ENCODE data around the gene LRRC28.

LRRC28 gene

GRCh38 chr15:99414755-99415731, 163.8 kb downstream of the LRRC28 start:
- no peaks in the 10 kb centered on the region for H3K9me3 ChIP-seq (replicated peaks; ENCODE audit: low read length)
- H3K4me3 ChIP-seq (ENCODE audit: low read length), result no peak overlapping the region
- H3K4me2 ChIP-seq (ENCODE audit: low read length), result no peak overlapping the region
- no peaks in the 10 kb centered on the region for H3K36me3 ChIP-seq (ENCODE audit: insufficient read depth, low read length)
- no peaks in the 10 kb centered on the region for H3K4me1 ChIP-seq (ENCODE audit: control insufficient read depth, insufficient read depth, low read length)
- H3K9ac ChIP-seq (ENCODE audit: low read depth, low read length), result no peak overlapping the region
- H3K27me3 ChIP-seq (ENCODE audit: control insufficient read depth, insufficient read depth, low read length), result no peaks in the 10 kb centered on the region

DNA sequence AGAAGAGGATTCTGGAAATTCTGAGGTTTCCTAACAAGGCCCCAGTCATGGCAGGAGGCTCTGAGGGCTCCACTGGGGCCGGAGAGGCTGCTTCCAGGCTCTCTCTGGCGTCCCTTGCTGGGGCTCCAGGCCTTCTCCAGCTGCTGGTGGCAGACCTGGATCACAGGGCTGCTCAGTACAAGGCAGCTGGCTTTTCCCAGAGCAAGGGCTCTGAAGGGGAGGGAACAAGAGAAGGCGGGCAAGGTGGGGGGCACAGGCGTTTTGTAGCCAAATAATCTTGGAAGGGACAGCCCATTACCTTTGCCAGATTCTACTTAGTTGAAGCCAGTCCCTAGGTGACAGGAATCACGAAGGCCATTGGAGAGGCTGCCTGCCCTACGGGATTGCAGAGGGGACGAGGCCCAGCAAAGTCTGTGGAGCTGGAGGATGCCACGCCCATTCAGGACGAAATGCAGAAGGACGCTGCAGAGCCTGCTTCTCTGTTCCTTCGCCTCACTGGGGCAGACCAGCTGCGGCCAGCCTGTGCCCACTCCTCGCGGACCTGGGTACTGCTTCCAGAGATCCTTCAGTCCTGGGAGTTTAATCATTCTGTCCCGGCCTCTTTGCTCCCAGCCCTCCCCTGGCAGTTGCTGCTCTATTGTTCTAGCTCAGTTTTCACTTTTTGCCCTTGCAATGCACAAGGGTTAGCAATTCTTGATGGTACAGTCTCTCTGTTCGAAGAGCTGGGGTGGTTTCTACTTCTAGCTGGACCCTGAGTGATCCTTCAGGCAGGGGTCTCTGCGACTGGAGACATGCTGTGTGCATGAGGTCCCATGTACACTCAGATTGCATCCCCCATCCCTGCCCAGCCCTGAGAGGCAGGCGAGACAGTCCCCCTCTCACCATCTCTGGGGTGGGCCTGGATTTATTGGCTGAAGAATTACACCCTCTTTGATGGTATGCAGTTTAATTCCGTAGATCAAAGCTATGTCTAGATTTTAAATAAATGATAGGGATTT, 165.2 kb downstream of the LRRC28 start:
- no peaks in the 10 kb centered on the region for H3K36me3 ChIP-seq (ENCODE audit: insufficient read depth, low read length)

GRCh38 chr15:99421172-99421656, 169.9 kb downstream of the LRRC28 start:
- H3K9ac ChIP-seq (ENCODE audit: low read depth, low read length), result no peak overlapping the region
- H3K4me3 ChIP-seq (ENCODE audit: low read length), result no peak overlapping the region
- H3K36me3 ChIP-seq (ENCODE audit: insufficient read depth, low read length), result no peaks in the 10 kb centered on the region
- no peaks in the 10 kb centered on the region for H3K9me3 ChIP-seq (replicated peaks; ENCODE audit: low read length)
- no peak overlapping the region for H3K4me2 ChIP-seq (ENCODE audit: low read length)
- no peaks in the 10 kb centered on the region for H3K27me3 ChIP-seq (ENCODE audit: control insufficient read depth, insufficient read depth, low read length)
- peaks cover 16% of the 10 kb centered on the region for H3K4me1 ChIP-seq (ENCODE audit: control insufficient read depth, insufficient read depth, low read length)

More for the DNA sequence above, 165.2 kb downstream of the LRRC28 start:
- Histone ChIP-seq H3K27me3 (ENCODE audit: control insufficient read depth, insufficient read depth, low read length) (no peaks in the 10 kb centered on the region), H3K9ac (ENCODE audit: low read depth, low read length) (no peak overlapping the region), H3K4me1 (ENCODE audit: control insufficient read depth, insufficient read depth, low read length) (no peaks in the 10 kb centered on the region), H3K4me3 (ENCODE audit: low read length) (no peak overlapping the region), H3K9me3 (replicated peaks; ENCODE audit: low read length) (no peaks in the 10 kb centered on the region), H3K4me2 (ENCODE audit: low read length) (no peak overlapping the region)

GRCh38 chr15:99421758-99422157, 170.5 kb downstream of the LRRC28 start:
- Histone ChIP-seq H3K9me3 (replicated peaks; ENCODE audit: low read length) (no peaks in the 10 kb centered on the region), H3K36me3 (ENCODE audit: insufficient read depth, low read length) (no peaks in the 10 kb centered on the region), H3K4me1 (ENCODE audit: control insufficient read depth, insufficient read depth, low read length) (peaks cover 16% of the 10 kb centered on the region), H3K9ac (ENCODE audit: low read depth, low read length) (no peak overlapping the region), H3K27me3 (ENCODE audit: control insufficient read depth, insufficient read depth, low read length) (no peaks in the 10 kb centered on the region), H3K4me2 (ENCODE audit: low read length) (no peak overlapping the region), H3K4me3 (ENCODE audit: low read length) (no peak overlapping the region)

GRCh38 chr15:99423186-99424130, 172.2 kb downstream of the LRRC28 start:
- no peak overlapping the region for H3K4me3 ChIP-seq (ENCODE audit: low read length)
- H3K36me3 ChIP-seq (ENCODE audit: insufficient read depth, low read length), result no peaks in the 10 kb centered on the region
- H3K4me1 ChIP-seq (ENCODE audit: control insufficient read depth, insufficient read depth, low read length), result peaks cover 16% of the 10 kb centered on the region
- no peak overlapping the region for H3K4me2 ChIP-seq (ENCODE audit: low read length)
- no peak overlapping the region for H3K9ac ChIP-seq (ENCODE audit: low read depth, low read length)
- H3K9me3 ChIP-seq (replicated peaks; ENCODE audit: low read length), result no peaks in the 10 kb centered on the region
- no peaks in the 10 kb centered on the region for H3K27me3 ChIP-seq (ENCODE audit: control insufficient read depth, insufficient read depth, low read length)

- Histone ChIP-seq H3K36me3 (ENCODE audit: insufficient read depth, low read length) (no peaks in the 10 kb centered on the region), H3K9me3 (replicated peaks; ENCODE audit: low read length) (no peaks in the 10 kb centered on the region), H3K27me3 (ENCODE audit: control insufficient read depth, insufficient read depth, low read length) (no peaks in the 10 kb centered on the region), H3K4me3 (ENCODE audit: low read length) (no peak overlapping the region), H3K4me1 (ENCODE audit: control insufficient read depth, insufficient read depth, low read length) (peaks cover 16% of the 10 kb centered on the region), H3K9ac (ENCODE audit: low read depth, low read length) (no peak overlapping the region), H3K4me2 (ENCODE audit: low read length) (no peak overlapping the region)
Measured at GRCh38 chr15:99424131-99424571, 172.9 kb downstream of the LRRC28 start.

GRCh38 chr15:99424978-99425656, 173.8 kb downstream of the LRRC28 start:
- no peaks in the 10 kb centered on the region for H3K9me3 ChIP-seq (replicated peaks; ENCODE audit: low read length)
- H3K4me1 ChIP-seq (ENCODE audit: control insufficient read depth, insufficient read depth, low read length), result peaks cover 16% of the 10 kb centered on the region
- peak overlapping the region; percentile 71 for H3K9ac ChIP-seq (ENCODE audit: low read depth, low read length)
- H3K27me3 ChIP-seq (ENCODE audit: control insufficient read depth, insufficient read depth, low read length), result no peaks in the 10 kb centered on the region
- H3K36me3 ChIP-seq (ENCODE audit: insufficient read depth, low read length), result no peaks in the 10 kb centered on the region
- peak overlapping the region; percentile 69 for H3K4me2 ChIP-seq (ENCODE audit: low read length)
- peak overlapping the region; percentile 39 for H3K4me3 ChIP-seq (ENCODE audit: low read length)

- Histone ChIP-seq H3K27me3 (ENCODE audit: control insufficient read depth, insufficient read depth, low read length) (no peaks in the 10 kb centered on the region), H3K9me3 (replicated peaks; ENCODE audit: low read length) (no peaks in the 10 kb centered on the region), H3K36me3 (ENCODE audit: insufficient read depth, low read length) (no peaks in the 10 kb centered on the region), H3K4me3 (ENCODE audit: low read length) (no peak overlapping the region), H3K4me2 (ENCODE audit: low read length) (no peak overlapping the region), H3K9ac (ENCODE audit: low read depth, low read length) (peak overlapping the region; percentile 71), H3K4me1 (ENCODE audit: control insufficient read depth, insufficient read depth, low read length) (peaks cover 16% of the 10 kb centered on the region)
Measured at GRCh38 chr15:99425657-99426301, 174.5 kb downstream of the LRRC28 start.

GRCh38 chr15:99426431-99427105, 175.3 kb downstream of the LRRC28 start:
- Histone ChIP-seq H3K36me3 (ENCODE audit: insufficient read depth, low read length) (no peaks in the 10 kb centered on the region), H3K4me1 (ENCODE audit: control insufficient read depth, insufficient read depth, low read length) (peaks cover 16% of the 10 kb centered on the region), H3K27me3 (ENCODE audit: control insufficient read depth, insufficient read depth, low read length) (no peaks in the 10 kb centered on the region), H3K9ac (ENCODE audit: low read depth, low read length) (no peak overlapping the region), H3K9me3 (replicated peaks; ENCODE audit: low read length) (no peaks in the 10 kb centered on the region), H3K4me3 (ENCODE audit: low read length) (no peak overlapping the region), H3K4me2 (ENCODE audit: low read length) (no peak overlapping the region)

Measured in skeletal muscle satellite cell (primary cell).